RWPE2 (cell line): Measurements from ENCODE around the gene GALNT10.

Source experiments
- ATAC-seq: fragments of 200-7000 bp; cut with Tn5 transposase; 3 replicates; pipeline ENCODE4 v1.9.1; 2021; ENCODE audit warnings: low read depth
- DNase-seq: peaks from one replicate; pipeline ENCODE4 v3.0.0-alpha.2; 2020; ENCODE audit warnings: low spot score
- H3K27ac ChIP-seq: fragments of 450-650 bp; 2 replicates; pipeline ENCODE4 v1.5.1; 2017; ENCODE audit warnings: mild to moderate bottlenecking; ENCODE audit not compliant: poor library complexity, severe bottlenecking
- H3K27me3 ChIP-seq: fragments of 250-450 bp; sonication (Bioruptor Pico); 2 replicates; pipeline ENCODE4 v1.5.1; 2021; ENCODE audit warnings: mild to moderate bottlenecking, moderate library complexity; ENCODE audit not compliant: insufficient read depth, poor library complexity, severe bottlenecking
- H3K36me3 ChIP-seq: fragments of 250-450 bp; sonication (Bioruptor Pico); 2 replicates; pipeline ENCODE4 v1.5.1; 2020; ENCODE audit warnings: low read depth, mild to moderate bottlenecking, moderate library complexity
- H3K4me1 ChIP-seq: fragments of 250-450 bp; sonication (Bioruptor Pico); 2 replicates; pipeline ENCODE4 v1.5.1; 2021; ENCODE audit warnings: mild to moderate bottlenecking, moderate library complexity; ENCODE audit not compliant: insufficient read depth, poor library complexity, severe bottlenecking
- H3K4me3 ChIP-seq: fragments of 250-450 bp; sonication (Bioruptor Pico); 2 replicates; pipeline ENCODE4 v1.5.1; 2021; ENCODE audit warnings: mild to moderate bottlenecking, moderate library complexity; ENCODE audit not compliant: severe bottlenecking
- H3K9me3 ChIP-seq: fragments of 250-450 bp; sonication (Bioruptor Pico); 2 replicates; pipeline ENCODE4 v1.5.1; 2021; ENCODE audit warnings: mild to moderate bottlenecking, moderate library complexity; ENCODE audit not compliant: severe bottlenecking
- TF ChIP-seq, protein P1 (sequence below): fragments of 450-650 bp; IDR thresholded peaks from one replicate; pipeline ENCODE4 v1.5.1; 2017; ENCODE audit warnings: mild to moderate bottlenecking, moderate library complexity; ENCODE audit not compliant: poor library complexity, severe bottlenecking

GALNT10 gene

DNA sequence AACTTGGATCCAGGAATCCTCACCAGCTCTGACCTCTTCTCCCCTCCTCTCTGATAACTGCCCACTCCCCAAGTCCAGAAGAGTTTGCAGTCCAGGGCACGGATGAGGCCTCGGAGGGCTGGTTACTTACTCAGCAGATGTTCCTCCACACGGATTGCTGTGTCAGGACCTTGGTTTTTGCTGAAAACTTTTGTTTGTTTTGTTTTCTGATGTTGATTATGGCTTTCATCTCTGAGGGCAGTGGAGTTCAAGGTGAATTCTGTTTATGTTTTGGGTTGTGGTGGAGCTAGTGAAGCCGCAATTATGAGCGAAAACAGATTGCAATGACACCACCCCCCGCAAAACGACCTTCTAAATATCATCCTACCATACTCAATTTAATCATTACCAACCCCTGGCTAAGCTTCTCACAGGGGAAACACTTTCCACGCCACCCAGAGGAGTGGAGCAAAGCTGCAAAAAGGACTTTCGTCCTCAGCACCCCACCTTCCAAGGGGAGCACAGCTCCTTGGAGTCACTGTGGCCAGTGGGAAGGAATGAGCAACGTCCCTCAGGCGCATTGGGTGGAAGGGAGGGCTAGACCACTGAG is 162.5 kb downstream of the GALNT10 start:
- Histone ChIP-seq H3K4me1 (peaks cover 23% of the 10 kb centered on the region), H3K27ac (no peak overlapping the region), H3K36me3 (no peaks in the 10 kb centered on the region), H3K27me3 (no peaks in the 10 kb centered on the region), H3K4me3 (no peak overlapping the region), H3K9me3 (no peaks in the 10 kb centered on the region)
- ATAC-seq (no peak), DNase-seq (no peak)
- TF ChIP-seq, protein P1, sequence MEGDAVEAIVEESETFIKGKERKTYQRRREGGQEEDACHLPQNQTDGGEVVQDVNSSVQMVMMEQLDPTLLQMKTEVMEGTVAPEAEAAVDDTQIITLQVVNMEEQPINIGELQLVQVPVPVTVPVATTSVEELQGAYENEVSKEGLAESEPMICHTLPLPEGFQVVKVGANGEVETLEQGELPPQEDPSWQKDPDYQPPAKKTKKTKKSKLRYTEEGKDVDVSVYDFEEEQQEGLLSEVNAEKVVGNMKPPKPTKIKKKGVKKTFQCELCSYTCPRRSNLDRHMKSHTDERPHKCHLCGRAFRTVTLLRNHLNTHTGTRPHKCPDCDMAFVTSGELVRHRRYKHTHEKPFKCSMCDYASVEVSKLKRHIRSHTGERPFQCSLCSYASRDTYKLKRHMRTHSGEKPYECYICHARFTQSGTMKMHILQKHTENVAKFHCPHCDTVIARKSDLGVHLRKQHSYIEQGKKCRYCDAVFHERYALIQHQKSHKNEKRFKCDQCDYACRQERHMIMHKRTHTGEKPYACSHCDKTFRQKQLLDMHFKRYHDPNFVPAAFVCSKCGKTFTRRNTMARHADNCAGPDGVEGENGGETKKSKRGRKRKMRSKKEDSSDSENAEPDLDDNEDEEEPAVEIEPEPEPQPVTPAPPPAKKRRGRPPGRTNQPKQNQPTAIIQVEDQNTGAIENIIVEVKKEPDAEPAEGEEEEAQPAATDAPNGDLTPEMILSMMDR, result no peak

DNA sequence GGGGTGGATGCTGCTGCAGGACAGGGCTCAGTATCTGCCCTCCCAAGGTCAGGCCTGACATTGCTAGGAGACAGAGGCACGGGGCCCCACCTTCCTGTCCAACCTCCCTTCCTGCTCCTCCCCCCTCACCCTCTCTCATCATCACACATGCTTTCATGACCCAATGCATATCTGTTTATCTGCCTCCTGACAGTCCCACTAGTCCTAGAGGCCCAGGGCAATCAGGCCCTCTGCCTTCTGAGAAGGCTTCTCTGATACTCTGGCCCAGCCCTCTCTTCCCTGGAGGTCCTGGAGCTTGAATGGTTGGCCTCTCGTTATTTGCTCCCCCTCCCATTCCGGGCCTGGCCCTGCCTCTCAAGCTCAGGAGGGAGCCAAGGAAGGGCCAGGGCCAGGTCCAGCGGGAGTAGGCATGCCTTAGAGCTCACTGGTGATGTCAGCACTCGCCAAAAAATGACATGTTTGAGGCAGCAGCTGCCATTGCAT is 164.6 kb downstream of the GALNT10 start:
- Histone ChIP-seq H3K27ac (peak overlapping the region; percentile 72), H3K27me3 (no peaks in the 10 kb centered on the region), H3K4me3 (no peak overlapping the region), H3K9me3 (no peaks in the 10 kb centered on the region), H3K36me3 (no peaks in the 10 kb centered on the region), H3K4me1 (peaks cover 23% of the 10 kb centered on the region)
- ATAC-seq, result no peak
- TF ChIP-seq, protein P1, result no peak
- no peak for DNase-seq

DNA sequence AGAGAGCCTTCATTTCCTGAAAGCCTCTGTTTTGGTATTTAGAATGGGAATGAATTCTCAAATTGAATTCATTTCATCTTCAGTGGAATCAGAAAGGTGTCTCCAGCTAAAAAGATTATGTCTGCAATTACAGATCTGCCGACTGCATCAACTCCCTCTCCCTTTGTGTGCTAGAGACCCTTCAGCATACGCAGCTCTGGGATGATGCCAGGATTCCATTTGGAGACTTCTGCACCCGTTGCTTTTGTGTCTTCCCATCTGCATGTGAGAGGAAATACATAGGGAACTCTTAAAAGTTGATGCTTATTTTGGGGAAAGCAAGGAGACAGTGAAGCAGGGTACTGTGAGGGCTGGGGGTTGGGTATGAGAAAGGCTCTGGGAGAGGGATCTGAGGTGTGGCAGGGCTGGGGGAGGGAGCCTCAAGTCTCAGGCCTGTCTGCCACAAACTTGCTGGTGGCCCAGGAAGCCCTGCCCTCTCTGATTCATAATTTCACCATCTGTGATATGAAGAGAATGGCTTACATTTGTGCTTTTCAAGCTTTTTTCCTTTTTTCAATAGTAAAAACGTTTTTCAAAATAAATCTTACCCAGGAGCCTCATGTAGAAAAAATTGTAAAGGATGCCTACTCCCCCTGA is 165.6 kb downstream of the GALNT10 start:
- no peak overlapping the region for H3K4me3 ChIP-seq
- H3K9me3 ChIP-seq, result no peaks in the 10 kb centered on the region
- peak overlapping the region; percentile 72 for H3K27ac ChIP-seq
- ATAC-seq, result peak; percentile 82
- peaks cover 23% of the 10 kb centered on the region for H3K4me1 ChIP-seq
- H3K27me3 ChIP-seq, result no peaks in the 10 kb centered on the region
- TF ChIP-seq, protein P1, result peak; percentile 14
- DNase-seq, result no peak
- no peaks in the 10 kb centered on the region for H3K36me3 ChIP-seq

DNA sequence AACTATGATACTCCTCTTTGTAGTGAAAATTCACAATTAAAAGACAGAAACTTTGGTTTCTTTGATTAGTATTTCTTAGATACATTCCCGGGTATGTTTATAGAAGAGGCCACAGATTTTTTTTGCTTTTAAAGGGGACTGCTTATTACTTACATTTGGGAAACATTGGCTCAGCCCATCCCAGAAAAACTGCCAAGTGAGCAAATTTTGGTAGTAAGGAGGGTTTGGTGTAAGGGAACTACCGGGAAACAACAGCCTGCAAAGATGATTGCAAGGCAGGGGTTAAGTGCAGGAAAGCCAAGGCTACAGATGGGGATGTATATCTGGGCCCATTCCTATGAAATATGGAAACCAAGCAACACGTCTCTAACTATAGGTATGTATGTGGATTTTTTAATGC is 166.4 kb downstream of the GALNT10 start:
- H3K36me3 ChIP-seq, result no peaks in the 10 kb centered on the region
- H3K9me3 ChIP-seq, result no peaks in the 10 kb centered on the region
- H3K27me3 ChIP-seq, result no peaks in the 10 kb centered on the region
- ATAC-seq, result no peak
- peak overlapping the region; percentile 72 for H3K27ac ChIP-seq
- TF ChIP-seq, protein P1, result no peak
- no peak for DNase-seq
- H3K4me1 ChIP-seq, result peaks cover 18% of the 10 kb centered on the region
- no peak overlapping the region for H3K4me3 ChIP-seq
